ENCODE data around the gene MARCHF3. TPM values are rescaled to one million over a fixed set of nuclear protein-coding genes. Genes with fewer than 3 reads are reported as not detected.

MARCHF3 gene
- total RNA-seq, 2 experiments from 2014 or later = 5.4 to 7.0 TPM

DNA sequence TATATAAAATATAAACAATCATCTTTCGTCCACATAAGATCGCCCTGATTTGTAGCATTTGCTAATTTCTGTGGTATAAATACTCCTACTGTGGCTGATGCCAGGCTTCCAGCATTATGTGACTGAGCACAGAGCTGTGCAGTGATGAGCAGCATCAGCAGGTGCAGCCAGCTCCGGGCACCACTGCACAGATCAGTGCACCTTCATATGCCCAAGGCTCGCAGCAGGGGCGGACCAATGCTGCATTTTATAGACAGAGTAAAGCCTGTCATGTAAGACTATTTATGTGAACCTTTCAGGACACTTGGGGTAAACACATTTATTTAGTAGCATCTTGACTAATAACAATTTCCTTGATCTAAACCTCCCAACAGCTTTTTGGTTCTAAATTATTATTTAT, 200.3 kb downstream of the MARCHF3 start:
- no TSS peak for BruUV-seq (replicated peaks)
- DNase-seq (ENCODE audit: low spot score) = no peak
- ChIA-PET POLR2A (interaction anchor here (0.9 kb wide), 1 partner anchor 15 kb away, joined by 3 read pairs; no protein-coding TSS in a partner anchor), CTCF (ENCODE audit: unreplicated experiment) (no interaction called here)
- no peak overlapping the region for H3K4me2 ChIP-seq (ENCODE audit: low read length)
- no peaks in the 10 kb centered on the region for H3K9me3 ChIP-seq (ENCODE audit: low read length)
- H3K9me2 ChIP-seq (ENCODE audit: insufficient read depth, low read length) = no peaks in the 10 kb centered on the region
- no peak for TF ChIP-seq EZH2phosphoT487 (IDR thresholded peaks at IDR 0.05; ENCODE audit: borderline replicate concordance, low read depth, low read length)
- TF ChIP-seq, protein P1, sequence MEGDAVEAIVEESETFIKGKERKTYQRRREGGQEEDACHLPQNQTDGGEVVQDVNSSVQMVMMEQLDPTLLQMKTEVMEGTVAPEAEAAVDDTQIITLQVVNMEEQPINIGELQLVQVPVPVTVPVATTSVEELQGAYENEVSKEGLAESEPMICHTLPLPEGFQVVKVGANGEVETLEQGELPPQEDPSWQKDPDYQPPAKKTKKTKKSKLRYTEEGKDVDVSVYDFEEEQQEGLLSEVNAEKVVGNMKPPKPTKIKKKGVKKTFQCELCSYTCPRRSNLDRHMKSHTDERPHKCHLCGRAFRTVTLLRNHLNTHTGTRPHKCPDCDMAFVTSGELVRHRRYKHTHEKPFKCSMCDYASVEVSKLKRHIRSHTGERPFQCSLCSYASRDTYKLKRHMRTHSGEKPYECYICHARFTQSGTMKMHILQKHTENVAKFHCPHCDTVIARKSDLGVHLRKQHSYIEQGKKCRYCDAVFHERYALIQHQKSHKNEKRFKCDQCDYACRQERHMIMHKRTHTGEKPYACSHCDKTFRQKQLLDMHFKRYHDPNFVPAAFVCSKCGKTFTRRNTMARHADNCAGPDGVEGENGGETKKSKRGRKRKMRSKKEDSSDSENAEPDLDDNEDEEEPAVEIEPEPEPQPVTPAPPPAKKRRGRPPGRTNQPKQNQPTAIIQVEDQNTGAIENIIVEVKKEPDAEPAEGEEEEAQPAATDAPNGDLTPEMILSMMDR (conservative IDR thresholded peaks at IDR 0.05; ENCODE audit: low read length) = no peak
- peaks cover 8% of the 10 kb centered on the region; the same call in 1 of the 2 replicates for H4K20me1 ChIP-seq (ENCODE audit: insufficient read depth, low read length)
- peaks cover 7% of the 10 kb centered on the region; the same call in 1 of the 2 replicates for H3K79me2 ChIP-seq (ENCODE audit: insufficient read depth, low read depth, low read length)
- H3K36me3 ChIP-seq (ENCODE audit: insufficient read depth, low read length) = peaks cover 100% of the 10 kb centered on the region
- H3K27ac ChIP-seq (ENCODE audit: low read depth, low read length, poor library complexity, severe bottlenecking) = no peak overlapping the region
- intact Hi-C loops (cut with micrococcal nuclease; ENCODE audit: unreplicated experiment) = no loop called here
- no peak overlapping the region for H2AFZ ChIP-seq (ENCODE audit: low read length)
- H3K4me1 ChIP-seq (ENCODE audit: insufficient read depth, low read length, poor library complexity, severe bottlenecking) = no peaks in the 10 kb centered on the region
- H3K4me3 ChIP-seq (ENCODE audit: low read depth, low read length, poor library complexity, severe bottlenecking) = no peak overlapping the region

DNA sequence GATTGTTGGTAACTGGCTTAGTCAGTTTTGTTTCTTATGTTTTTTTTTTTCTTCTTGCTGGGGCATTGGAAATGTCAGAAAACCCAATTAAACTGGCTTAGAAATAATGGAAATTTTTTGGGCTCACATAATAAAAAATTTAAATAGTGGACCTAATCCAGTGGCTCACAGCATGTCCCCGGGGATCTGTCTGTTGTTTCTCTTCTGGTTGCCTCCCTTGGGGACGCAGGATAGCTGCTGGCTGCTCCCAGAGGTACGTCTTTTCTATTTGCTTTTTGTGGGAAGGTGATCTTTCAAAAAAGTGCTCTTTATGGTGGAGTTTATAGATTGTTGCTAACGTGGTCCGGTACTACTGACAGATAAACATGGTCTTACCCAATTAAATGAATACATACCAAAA, 201.3 kb downstream of the MARCHF3 start:
- no peaks in the 10 kb centered on the region for H3K9me3 ChIP-seq (ENCODE audit: low read length)
- H3K4me1 ChIP-seq (ENCODE audit: insufficient read depth, low read length, poor library complexity, severe bottlenecking) = no peaks in the 10 kb centered on the region
- ChIA-PET POLR2A (interaction anchor here (0.5 to 0.6 kb wide), 2 partner anchors 15 to 460 kb away, joined by 3 read pairs; no protein-coding TSS in a partner anchor), CTCF (ENCODE audit: unreplicated experiment) (no interaction called here)
- intact Hi-C loops (cut with micrococcal nuclease; ENCODE audit: unreplicated experiment) = no loop called here
- no peak for DNase-seq (ENCODE audit: low spot score)
- H3K9me2 ChIP-seq (ENCODE audit: insufficient read depth, low read length) = no peaks in the 10 kb centered on the region
- no peak for TF ChIP-seq EZH2phosphoT487 (IDR thresholded peaks at IDR 0.05; ENCODE audit: borderline replicate concordance, low read depth, low read length)
- TF ChIP-seq, protein P1 (conservative IDR thresholded peaks at IDR 0.05; ENCODE audit: low read length) = no peak
- no TSS peak for BruUV-seq (replicated peaks)
- peaks cover 12% of the 10 kb centered on the region; the same call in 1 of the 2 replicates for H4K20me1 ChIP-seq (ENCODE audit: insufficient read depth, low read length)
- no peak overlapping the region for H3K4me2 ChIP-seq (ENCODE audit: low read length)
- H2AFZ ChIP-seq (ENCODE audit: low read length) = no peak overlapping the region
- H3K36me3 ChIP-seq (ENCODE audit: insufficient read depth, low read length) = peaks cover 99% of the 10 kb centered on the region
- no peak overlapping the region for H3K27ac ChIP-seq (ENCODE audit: low read depth, low read length, poor library complexity, severe bottlenecking)
- peaks cover 11% of the 10 kb centered on the region; the same call in 1 of the 2 replicates for H3K79me2 ChIP-seq (ENCODE audit: insufficient read depth, low read depth, low read length)
- H3K4me3 ChIP-seq (ENCODE audit: low read depth, low read length, poor library complexity, severe bottlenecking) = no peak overlapping the region

DNA sequence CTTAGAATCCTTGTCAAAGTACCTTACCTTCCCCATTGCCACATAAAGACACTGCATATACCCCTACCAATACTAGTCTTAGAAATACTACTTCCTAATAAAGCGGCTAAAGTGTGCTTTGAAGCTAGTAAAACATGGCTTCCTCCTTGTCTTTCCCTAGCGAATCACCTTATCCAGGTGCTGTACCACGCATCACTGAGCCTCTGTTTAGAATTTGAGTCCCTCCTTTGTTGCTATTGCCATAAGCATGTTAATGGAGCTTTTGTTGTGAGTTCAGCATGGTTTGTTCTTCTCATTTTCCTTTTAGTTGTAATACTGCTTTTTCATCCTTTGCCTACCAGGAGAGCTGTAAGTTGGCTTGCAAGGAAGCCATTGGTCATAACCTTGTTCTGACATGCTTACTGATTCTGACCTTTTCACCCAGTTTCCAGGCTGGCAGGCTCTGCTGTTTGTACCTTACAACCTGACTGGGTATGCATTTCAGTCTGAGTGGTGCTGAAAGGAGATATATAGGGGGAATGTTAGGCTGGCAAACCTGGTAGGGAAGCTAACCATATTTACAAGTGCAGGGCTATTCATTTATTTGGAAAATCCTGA, 203.6 kb downstream of the MARCHF3 start:
- DNase-seq (ENCODE audit: low spot score) = no peak
- Histone ChIP-seq H3K4me1 (ENCODE audit: insufficient read depth, low read length, poor library complexity, severe bottlenecking) (no peaks in the 10 kb centered on the region), H3K4me2 (ENCODE audit: low read length) (no peak overlapping the region), H3K79me2 (ENCODE audit: insufficient read depth, low read depth, low read length) (peaks cover 30% of the 10 kb centered on the region; the same call in 1 of the 2 replicates), H3K4me3 (ENCODE audit: low read depth, low read length, poor library complexity, severe bottlenecking) (no peak overlapping the region), H4K20me1 (ENCODE audit: insufficient read depth, low read length) (peaks cover 18% of the 10 kb centered on the region; the same call in 1 of the 2 replicates), H3K36me3 (ENCODE audit: insufficient read depth, low read length) (peaks cover 99% of the 10 kb centered on the region), H3K9me2 (ENCODE audit: insufficient read depth, low read length) (no peaks in the 10 kb centered on the region), H3K27ac (ENCODE audit: low read depth, low read length, poor library complexity, severe bottlenecking) (no peak overlapping the region), H3K9me3 (ENCODE audit: low read length) (no peaks in the 10 kb centered on the region), H2AFZ (ENCODE audit: low read length) (no peak overlapping the region)
- ChIA-PET CTCF (ENCODE audit: unreplicated experiment) (no interaction called here), POLR2A (interaction anchor here (0.9 to 1.6 kb wide), 5 partner anchors 9 to 206 kb away, joined by 3 to 10 read pairs (median 5); no protein-coding TSS in a partner anchor)
- TF ChIP-seq EZH2phosphoT487 (IDR thresholded peaks at IDR 0.05; ENCODE audit: borderline replicate concordance, low read depth, low read length) = no peak
- TF ChIP-seq, protein P1 (conservative IDR thresholded peaks at IDR 0.05; ENCODE audit: low read length) = no peak
- intact Hi-C loops (cut with micrococcal nuclease; ENCODE audit: unreplicated experiment) = no loop called here
- no TSS peak for BruUV-seq (replicated peaks)
